Measurements from ENCODE around the gene LRP1. TPM values are rescaled to one million over a fixed set of nuclear protein-coding genes. Genes with fewer than 3 reads are reported as not detected.
A peak's percentile ranks its signal among the peaks of the same experiment; 100 is the strongest.

LRP1 gene
- total and polyA plus RNA-seq, 2 of the 13 experiments (the other 11 are each of a cell fraction or from before 2014, with no cell fraction given), result 14.7 to 30.8 TPM

DNA sequence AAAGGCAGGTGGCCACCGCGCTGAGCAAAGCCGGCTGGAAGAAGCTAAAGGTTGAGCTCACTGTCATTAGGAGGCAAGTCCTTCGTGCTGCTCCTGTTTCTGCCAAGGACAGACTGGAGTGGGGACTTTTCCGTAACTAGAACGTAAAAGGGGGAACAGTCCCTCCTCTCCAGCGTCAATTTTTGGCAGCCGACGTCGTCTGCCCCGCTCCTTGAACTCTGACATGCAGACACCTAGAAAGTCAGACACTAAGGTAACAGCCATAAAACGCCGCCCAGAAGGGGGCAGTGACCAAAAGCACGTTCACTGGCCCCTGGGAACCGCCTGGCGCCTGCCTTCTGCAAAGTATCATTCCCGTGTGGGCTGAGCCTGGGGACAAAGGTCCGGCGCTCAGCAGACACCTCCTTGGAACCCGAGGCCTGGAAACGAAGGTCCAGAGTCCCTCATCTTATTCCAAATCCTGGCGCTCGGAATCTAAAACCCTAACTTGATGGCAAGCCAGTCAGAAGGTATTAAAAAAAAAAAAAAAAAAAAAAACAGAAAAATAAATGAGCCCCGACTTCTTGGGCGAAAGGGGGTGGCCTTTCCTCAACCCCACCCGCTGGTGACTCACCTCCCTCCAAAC is 1.1 kb upstream of the LRP1 start (continued):
- TF ChIP-seq ZNF101 (CRISPR knock-in tag; IDR thresholded peaks at IDR 0.05; ENCODE audit: borderline replicate concordance, low read depth), result no peak
- peak; percentile 73 for TF ChIP-seq POLR2G (IDR thresholded peaks at IDR 0.05; ENCODE audit: low read depth, low read length)
- TF ChIP-seq SMC3 (IDR thresholded peaks at IDR 0.05; ENCODE audit: low read length), result peak; percentile 48
- TF ChIP-seq HNF4G (IDR thresholded peaks at IDR 0.05; ENCODE audit: borderline replicate concordance, low read depth, low read length), result peak; percentile 85
- TF ChIP-seq HNF4G (CRISPR knock-in tag; IDR thresholded peaks at IDR 0.05; ENCODE audit: borderline replicate concordance, low read depth), result no peak
- peak; percentile 53; the same call in 1 of the 2 replicates for TF ChIP-seq ZNF264 (CRISPR knock-in tag; IDR thresholded peaks at IDR 0.05)
- no peak for TF ChIP-seq SIX1 (CRISPR knock-in tag; IDR thresholded peaks at IDR 0.05; ENCODE audit: borderline replicate concordance)
- TF ChIP-seq, protein P1, sequence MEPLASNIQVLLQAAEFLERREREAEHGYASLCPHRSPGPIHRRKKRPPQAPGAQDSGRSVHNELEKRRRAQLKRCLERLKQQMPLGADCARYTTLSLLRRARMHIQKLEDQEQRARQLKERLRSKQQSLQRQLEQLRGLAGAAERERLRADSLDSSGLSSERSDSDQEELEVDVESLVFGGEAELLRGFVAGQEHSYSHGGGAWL (CRISPR knock-in tag; IDR thresholded peaks at IDR 0.05), result 0 out of 2 replicates have a peak, but pooled peaks have one; percentile 6
- TF ChIP-seq SP1 (IDR thresholded peaks at IDR 0.05), result no peak
- TF ChIP-seq SP1 (CRISPR knock-in tag; IDR thresholded peaks at IDR 0.05), result no peak
- TF ChIP-seq FOXK1 (CRISPR knock-in tag; IDR thresholded peaks at IDR 0.05; ENCODE audit: borderline replicate concordance, low read depth), result no peak; the same call in 1 of the 2 replicates
- TF ChIP-seq RAD21 (CRISPR knock-in tag; IDR thresholded peaks at IDR 0.05), result peak; percentile 84
- peak; percentile 74 for TF ChIP-seq XRCC5 (optimal IDR thresholded peaks at IDR 0.05; ENCODE audit: low read length)
- 0 out of 2 replicates have a peak, but pooled peaks have one; percentile 35 for TF ChIP-seq ZMYM4 (CRISPR knock-in tag; IDR thresholded peaks at IDR 0.05)

Data from HepG2 (cell line).